BLaER1 (cell line): ENCODE measurements around the gene CHST15.
"Not testable (repeated sequence)": the region's sequence is repeated elsewhere in the genome, so short reads cannot be mapped to it uniquely, and the experiment has no call there.

Experiments
- H3K27ac ChIP-seq: shearing (Covaris generic); formaldehyde crosslinking; 2 replicates; pipeline ENCODE4 v1.8.1; 2022
- H3K27me3 ChIP-seq: shearing (Covaris generic); formaldehyde crosslinking; 2 replicates; pipeline ENCODE4 v1.8.1; 2022
- H3K36me3 ChIP-seq: shearing (Covaris generic); formaldehyde crosslinking; 2 replicates; pipeline ENCODE4 v1.8.1; 2022
- H3K4me1 ChIP-seq: shearing (Covaris generic); formaldehyde crosslinking; 2 replicates; pipeline ENCODE4 v1.8.1; 2022
- H3K4me2 ChIP-seq: shearing (Covaris generic); formaldehyde crosslinking; 2 replicates; pipeline ENCODE4 v1.8.1; 2022
- H3K4me3 ChIP-seq: shearing (Covaris generic); formaldehyde crosslinking; 2 replicates; pipeline ENCODE4 v1.8.1; 2022
- H3K9ac ChIP-seq: shearing (Covaris generic); formaldehyde crosslinking; 2 replicates; pipeline ENCODE4 v1.8.1; 2022
- H3K9me3 ChIP-seq: shearing (Covaris generic); formaldehyde crosslinking; 2 replicates; pipeline ENCODE4 v1.8.1; 2022
- H4K20me1 ChIP-seq: shearing (Covaris generic); formaldehyde crosslinking; 2 replicates; pipeline ENCODE4 v1.8.1; 2022
- Cebpa-rat ChIP-seq: shearing (Covaris generic); IDR thresholded peaks from 2 replicates; pipeline ENCODE4 v1.8.1; 2022

CHST15 gene

DNA sequence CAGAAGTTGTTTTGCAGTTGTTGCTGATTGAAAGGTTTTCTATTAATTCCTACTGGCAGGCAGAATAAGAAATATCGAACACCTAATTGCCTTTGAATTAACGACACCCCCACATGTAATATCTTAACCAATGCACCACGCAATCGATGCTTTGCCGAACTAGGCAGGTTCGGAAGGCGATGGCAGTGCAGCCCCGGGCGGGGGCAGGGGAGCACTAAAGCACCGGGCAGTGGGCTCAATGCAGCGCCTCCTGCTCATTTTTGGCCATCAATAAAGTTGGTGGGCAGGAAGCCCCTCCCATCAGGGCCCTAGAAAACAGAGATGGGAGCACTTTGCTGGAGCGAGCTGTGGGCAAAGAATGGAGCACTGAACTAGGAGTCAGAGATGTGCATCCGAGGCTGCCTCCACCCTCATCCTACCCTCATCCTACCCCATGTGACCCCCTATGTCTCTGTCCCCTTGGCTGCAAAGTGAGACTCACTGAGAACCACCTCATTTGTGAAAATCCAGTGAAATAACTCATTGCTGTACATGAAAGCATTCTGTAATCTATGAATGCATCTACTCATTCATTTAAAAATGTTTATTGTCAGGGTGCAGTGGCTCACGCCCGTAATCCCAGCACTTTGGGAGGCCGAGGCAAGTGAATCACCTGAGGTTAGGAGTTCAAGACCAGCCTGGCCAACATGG is 19.6 kb upstream of the CHST15 start:
- H3K4me1 ChIP-seq: peaks cover 98% of the 10 kb centered on the region
- no peak overlapping the region for H3K9ac ChIP-seq
- TF ChIP-seq Cebpa-rat: no peak

GRCh38 chr10:124110882-124111281 is 17.5 kb upstream of the CHST15 start:
- no peaks in the 10 kb centered on the region for H4K20me1 ChIP-seq
- TF ChIP-seq Cebpa-rat: no peak
- H3K4me1 ChIP-seq: peaks cover 94% of the 10 kb centered on the region
- H3K4me3 ChIP-seq: no peak overlapping the region
- H3K36me3 ChIP-seq: no peaks in the 10 kb centered on the region
- no peaks in the 10 kb centered on the region for H3K27me3 ChIP-seq
- peak overlapping the region; percentile 87 for H3K4me2 ChIP-seq
- no peak overlapping the region for H3K9ac ChIP-seq
- no peaks in the 10 kb centered on the region for H3K9me3 ChIP-seq
- H3K27ac ChIP-seq: no peak overlapping the region

More for the DNA sequence above, 19.6 kb upstream of the CHST15 start:
- H3K27ac ChIP-seq: no peak overlapping the region
- no peaks in the 10 kb centered on the region for H3K27me3 ChIP-seq
- H3K4me3 ChIP-seq: no peak overlapping the region
- H3K4me2 ChIP-seq: peak overlapping the region; percentile 22; the same call in 1 of the 2 replicates
- no peaks in the 10 kb centered on the region for H3K9me3 ChIP-seq
- H4K20me1 ChIP-seq: no peaks in the 10 kb centered on the region
- no peaks in the 10 kb centered on the region for H3K36me3 ChIP-seq

DNA sequence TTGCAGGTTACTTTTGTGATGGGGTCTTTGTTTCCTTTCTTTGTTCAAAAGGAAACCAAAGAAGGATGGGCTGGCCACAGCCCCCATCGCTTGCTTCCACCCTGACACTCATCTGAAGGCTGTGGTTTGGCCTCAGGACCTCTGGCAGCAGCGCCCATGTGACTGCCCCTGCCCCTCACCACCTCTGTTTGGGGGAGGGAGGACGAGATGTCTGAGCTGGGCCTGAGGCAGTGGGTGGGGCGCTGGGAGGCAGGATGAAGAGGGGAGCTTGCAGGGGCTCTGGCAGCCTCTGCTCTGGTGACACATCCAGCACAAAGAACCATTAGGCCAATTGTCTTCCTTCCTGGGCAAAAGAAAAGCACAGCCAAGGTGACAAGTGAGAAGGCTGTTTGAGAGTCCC is 15.9 kb upstream of the CHST15 start:
- no peak for TF ChIP-seq Cebpa-rat
- Histone ChIP-seq H3K4me1 (peaks cover 78% of the 10 kb centered on the region), H3K27me3 (no peaks in the 10 kb centered on the region), H3K9me3 (no peaks in the 10 kb centered on the region), H3K9ac (peak overlapping the region; percentile 11; the same call in 1 of the 2 replicates), H4K20me1 (no peaks in the 10 kb centered on the region), H3K4me3 (0 out of 2 replicates have a peak overlapping the region, but pooled peaks have one; percentile 1), H3K27ac (peak overlapping the region; percentile 57), H3K4me2 (peak overlapping the region; percentile 87), H3K36me3 (no peaks in the 10 kb centered on the region)

DNA sequence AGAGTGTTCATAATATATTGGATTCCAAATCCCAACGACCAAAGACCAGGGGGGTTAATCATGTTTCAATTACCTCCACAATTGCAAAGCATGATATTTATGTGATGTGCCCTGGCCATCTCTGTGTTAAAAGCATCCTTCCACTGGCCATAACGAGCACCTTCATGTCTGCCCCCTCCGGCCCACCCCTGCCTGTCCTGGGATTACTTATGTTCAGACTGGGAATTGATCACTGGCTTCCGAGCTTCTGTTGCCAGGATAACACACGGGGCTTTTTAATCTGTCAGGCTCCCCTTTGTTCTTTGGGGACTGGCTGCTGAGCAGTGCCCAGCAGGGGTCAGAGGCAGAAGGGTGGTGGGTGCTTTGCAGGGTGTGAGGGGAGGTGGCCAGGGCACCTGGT is 13.7 kb upstream of the CHST15 start:
- Histone ChIP-seq H3K4me3 (no peak overlapping the region), H3K9me3 (no peaks in the 10 kb centered on the region), H4K20me1 (no peaks in the 10 kb centered on the region), H3K4me1 (peaks cover 70% of the 10 kb centered on the region), H3K4me2 (peak overlapping the region; percentile 87), H3K27ac (no peak overlapping the region), H3K9ac (no peak overlapping the region), H3K36me3 (no peaks in the 10 kb centered on the region), H3K27me3 (no peaks in the 10 kb centered on the region)
- no peak for TF ChIP-seq Cebpa-rat

GRCh38 chr10:124106241-124106879 is 13.0 kb upstream of the CHST15 start:
- no peaks in the 10 kb centered on the region for H4K20me1 ChIP-seq
- no peak overlapping the region for H3K4me2 ChIP-seq
- peaks cover 63% of the 10 kb centered on the region for H3K4me1 ChIP-seq
- no peak overlapping the region for H3K9ac ChIP-seq
- H3K36me3 ChIP-seq: no peaks in the 10 kb centered on the region
- no peak for TF ChIP-seq Cebpa-rat
- H3K4me3 ChIP-seq: no peak overlapping the region
- H3K27ac ChIP-seq: no peak overlapping the region
- no peaks in the 10 kb centered on the region for H3K27me3 ChIP-seq
- no peaks in the 10 kb centered on the region for H3K9me3 ChIP-seq

DNA sequence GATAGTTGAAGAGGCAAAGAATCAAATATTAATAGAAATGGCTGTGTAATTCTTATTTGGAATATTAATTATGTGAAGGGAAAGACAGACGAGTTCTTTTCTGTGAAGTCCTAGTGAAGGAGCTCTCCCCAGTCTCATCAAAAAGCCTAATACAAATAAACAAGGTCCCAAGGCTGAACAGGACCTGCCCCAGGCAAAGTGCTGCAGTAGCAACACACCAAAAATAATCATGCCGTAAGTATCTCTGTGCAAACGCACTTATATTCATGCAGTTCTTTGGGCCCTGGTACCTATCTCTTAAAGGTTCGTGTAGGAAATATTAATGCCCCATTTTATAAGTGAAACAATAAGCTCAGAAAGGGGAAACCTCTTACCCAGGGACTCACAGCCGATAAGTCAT is 12.2 kb upstream of the CHST15 start:
- H3K27ac ChIP-seq: no peak overlapping the region
- H3K27me3 ChIP-seq: no peaks in the 10 kb centered on the region
- no peak overlapping the region for H3K4me3 ChIP-seq
- no peaks in the 10 kb centered on the region for H4K20me1 ChIP-seq
- H3K4me2 ChIP-seq: no peak overlapping the region
- no peaks in the 10 kb centered on the region for H3K36me3 ChIP-seq
- peaks cover 56% of the 10 kb centered on the region for H3K4me1 ChIP-seq
- no peak overlapping the region for H3K9ac ChIP-seq
- no peak for TF ChIP-seq Cebpa-rat
- peaks cover 1% of the 10 kb centered on the region for H3K9me3 ChIP-seq

DNA sequence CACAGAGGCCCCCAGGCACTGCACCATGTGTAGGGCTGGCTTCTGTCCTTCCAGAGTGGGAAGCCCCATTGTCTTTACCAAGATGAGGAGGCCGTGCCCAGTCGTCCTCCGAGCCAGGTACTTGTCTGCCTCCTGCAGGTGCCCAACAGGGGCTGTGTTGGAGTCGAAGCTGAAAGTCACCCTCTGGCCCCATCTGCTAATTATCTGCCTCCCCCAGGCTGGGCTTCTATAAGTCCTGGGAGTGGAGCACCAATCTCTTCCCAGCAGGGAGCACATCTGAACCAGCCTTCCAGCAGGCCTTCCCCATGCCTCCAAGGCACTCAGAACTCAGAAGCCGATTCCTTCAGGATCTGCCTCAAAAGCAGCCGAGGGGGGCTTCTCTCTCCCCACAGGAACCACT is 11.6 kb upstream of the CHST15 start:
- peaks cover 50% of the 10 kb centered on the region for H3K4me1 ChIP-seq
- H3K27ac ChIP-seq: no peak overlapping the region
- no peaks in the 10 kb centered on the region for H4K20me1 ChIP-seq
- H3K4me3 ChIP-seq: no peak overlapping the region
- H3K9me3 ChIP-seq: peaks cover 7% of the 10 kb centered on the region
- no peaks in the 10 kb centered on the region for H3K27me3 ChIP-seq
- H3K9ac ChIP-seq: no peak overlapping the region
- TF ChIP-seq Cebpa-rat: no peak
- no peaks in the 10 kb centered on the region for H3K36me3 ChIP-seq
- no peak overlapping the region for H3K4me2 ChIP-seq

GRCh38 chr10:124104011-124104627 is 10.7 kb upstream of the CHST15 start:
- Histone ChIP-seq H3K9ac (no peak overlapping the region), H3K4me1 (peaks cover 41% of the 10 kb centered on the region), H3K9me3 (peaks cover 14% of the 10 kb centered on the region), H3K4me3 (no peak overlapping the region), H3K36me3 (no peaks in the 10 kb centered on the region), H3K27me3 (no peaks in the 10 kb centered on the region), H4K20me1 (no peaks in the 10 kb centered on the region), H3K27ac (no peak overlapping the region), H3K4me2 (no peak overlapping the region)
- no peak for TF ChIP-seq Cebpa-rat

GRCh38 chr10:124101351-124101750 is 8.0 kb upstream of the CHST15 start:
- no peak for TF ChIP-seq Cebpa-rat
- Histone ChIP-seq H3K4me1 (peaks cover 13% of the 10 kb centered on the region), H3K4me3 (no peak overlapping the region)

GRCh38 chr10:124100651-124101050 is 7.3 kb upstream of the CHST15 start:
- not testable (repeated sequence) for H3K27me3 ChIP-seq, H4K20me1 ChIP-seq, H3K27ac ChIP-seq, H3K4me3 ChIP-seq, H3K4me2 ChIP-seq, H3K36me3 ChIP-seq, H3K9ac ChIP-seq
- Histone ChIP-seq H3K4me1 (peaks cover 19% of the 10 kb centered on the region), H3K9me3 (peaks cover 20% of the 10 kb centered on the region)

More at GRCh38 chr10:124101351-124101750, 8.0 kb upstream of the CHST15 start:
- no peaks in the 10 kb centered on the region for H3K27me3 ChIP-seq
- peaks cover 17% of the 10 kb centered on the region for H3K9me3 ChIP-seq
- H3K4me2 ChIP-seq: no peak overlapping the region
- no peak overlapping the region for H3K27ac ChIP-seq
- no peaks in the 10 kb centered on the region; the same call in 1 of the 2 replicates for H3K36me3 ChIP-seq
- H4K20me1 ChIP-seq: no peaks in the 10 kb centered on the region
- H3K9ac ChIP-seq: no peak overlapping the region
